Measurements from ENCODE around the gene UPB1. TPM values are rescaled to one million over a fixed set of nuclear protein-coding genes. Genes with fewer than 3 reads are reported as not detected.

Gene UPB1
- total RNA-seq, 1 donor from 2014 or later, result 1.3 TPM

DNA sequence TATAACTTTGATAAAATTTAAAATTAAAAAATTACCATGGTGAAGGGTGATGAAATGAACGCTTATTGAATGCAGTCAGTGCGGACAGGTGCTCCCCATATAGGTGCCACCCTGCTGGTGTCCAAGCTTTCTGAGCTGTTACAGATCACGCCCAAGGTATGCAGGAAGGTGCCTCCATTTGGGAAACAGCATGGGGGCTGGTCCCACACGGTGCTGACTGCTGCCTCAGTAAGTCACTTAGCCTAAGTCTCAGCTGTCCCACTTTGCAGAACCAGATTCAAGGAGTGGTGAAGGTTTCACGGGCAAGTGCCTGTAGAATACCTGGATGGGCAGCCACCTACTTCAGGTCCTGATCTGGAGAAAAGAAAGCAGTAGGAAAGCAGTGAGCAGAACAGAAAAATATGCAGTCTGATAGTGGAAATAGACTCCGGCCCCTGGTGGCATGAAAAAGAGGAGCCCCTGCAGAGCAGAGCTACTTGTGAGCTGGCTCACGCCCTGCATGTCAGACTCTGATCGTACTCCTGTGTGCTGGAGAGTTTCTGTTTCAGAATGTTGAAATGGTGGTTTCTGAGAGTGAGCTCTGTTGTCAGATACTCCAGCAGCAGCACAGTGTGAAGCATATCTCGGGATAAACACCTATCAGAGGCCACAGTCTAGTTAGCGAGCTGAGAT is 34.6 kb upstream of the UPB1 start:
- TF ChIP-seq CTCF (IDR thresholded peaks at IDR 0.05; ENCODE audit: unreplicated experiment), result no peak
- Mint-ChIP-seq H3K27me3 (ENCODE audit: low read depth) (no peaks in the 10 kb centered on the region), H3K36me3 (no peaks in the 10 kb centered on the region), H3K4me3 (no peak overlapping the region), H3K4me1 (peaks cover 27% of the 10 kb centered on the region), H3K9me3 (peaks cover 7% of the 10 kb centered on the region), H3K27ac (peak overlapping the region; percentile 17)
- DNase-seq (ENCODE audit: low spot score in 2 of 2, unreplicated experiment in 2 of 2), result no peak

DNA sequence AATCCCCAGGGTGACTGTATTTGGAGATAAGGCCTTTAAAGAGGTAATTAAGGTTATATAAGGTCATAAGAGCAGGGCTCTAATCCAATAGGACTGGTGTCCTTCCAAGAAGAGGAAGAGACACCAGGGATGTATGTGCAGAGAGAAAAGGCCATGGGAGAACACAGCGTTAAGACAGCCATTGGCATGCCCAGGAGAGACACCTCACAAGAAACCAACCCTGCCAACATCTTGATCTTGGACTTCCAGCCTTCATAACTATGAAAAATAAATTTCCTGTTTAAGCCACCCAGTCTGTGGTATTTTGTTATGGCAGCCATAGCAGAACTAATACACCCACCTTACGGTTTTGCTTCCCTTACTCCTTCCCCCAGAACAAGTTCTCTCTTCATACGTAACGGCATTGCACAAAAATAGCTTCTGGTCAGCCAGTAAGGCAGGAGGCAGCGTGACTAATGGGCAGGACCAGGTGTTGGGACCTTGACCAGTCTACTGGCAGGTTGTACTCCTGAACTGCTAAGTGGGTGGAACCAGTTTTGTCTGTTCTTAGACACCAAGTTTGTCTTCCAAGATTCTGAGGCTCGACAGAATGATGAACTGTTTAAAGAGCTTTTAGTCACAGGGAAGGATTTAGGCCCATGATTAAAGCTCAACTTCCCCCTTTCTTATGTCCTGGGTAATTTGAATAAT is 31.9 kb upstream of the UPB1 start:
- Mint-ChIP-seq H3K27ac (no peak overlapping the region), H3K4me1 (peaks cover 42% of the 10 kb centered on the region), H3K27me3 (ENCODE audit: low read depth) (no peaks in the 10 kb centered on the region), H3K36me3 (no peaks in the 10 kb centered on the region), H3K9me3 (peaks cover 7% of the 10 kb centered on the region), H3K4me3 (no peak overlapping the region)
- TF ChIP-seq CTCF (IDR thresholded peaks at IDR 0.05; ENCODE audit: unreplicated experiment), result no peak
- no peak for DNase-seq (ENCODE audit: low spot score in 2 of 2, unreplicated experiment in 2 of 2)

DNA sequence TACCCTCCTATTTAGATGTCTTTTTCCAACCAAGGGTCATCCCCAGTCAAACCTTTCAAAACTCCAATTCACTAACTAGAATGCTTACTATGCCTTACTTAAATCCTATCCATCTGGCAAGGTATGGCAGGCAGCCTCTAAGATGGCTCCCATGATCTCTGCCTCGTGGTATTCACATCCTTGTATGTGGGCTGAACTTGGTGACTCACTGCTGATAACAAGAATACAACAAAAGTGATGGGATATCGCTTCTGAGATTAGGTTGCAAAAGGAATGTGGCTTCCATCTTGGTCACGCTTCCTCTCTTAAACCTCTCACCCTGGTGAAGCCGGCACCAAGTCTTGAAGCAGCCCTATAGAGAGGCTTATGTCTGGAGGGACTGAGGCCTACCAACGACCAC is 29.6 kb upstream of the UPB1 start:
- DNase-seq (ENCODE audit: low spot score in 2 of 2, unreplicated experiment in 2 of 2), result no peak
- Mint-ChIP-seq H3K9me3 (peaks cover 7% of the 10 kb centered on the region), H3K27ac (peak overlapping the region; percentile 60), H3K27me3 (ENCODE audit: low read depth) (no peaks in the 10 kb centered on the region), H3K4me1 (peaks cover 31% of the 10 kb centered on the region), H3K4me3 (no peak overlapping the region), H3K36me3 (no peaks in the 10 kb centered on the region)
- TF ChIP-seq CTCF (IDR thresholded peaks at IDR 0.05; ENCODE audit: unreplicated experiment), result no peak

GRCh38 chr22:24465975-24466374 is 29.2 kb upstream of the UPB1 start:
- Mint-ChIP-seq H3K4me3 (no peak overlapping the region), H3K27ac (peak overlapping the region; percentile 88), H3K36me3 (no peaks in the 10 kb centered on the region), H3K9me3 (peaks cover 7% of the 10 kb centered on the region), H3K27me3 (ENCODE audit: low read depth) (no peaks in the 10 kb centered on the region), H3K4me1 (peaks cover 28% of the 10 kb centered on the region)
- DNase-seq (ENCODE audit: low spot score in 2 of 2, unreplicated experiment in 2 of 2), result no peak
- no peak for TF ChIP-seq CTCF (IDR thresholded peaks at IDR 0.05; ENCODE audit: unreplicated experiment)

DNA sequence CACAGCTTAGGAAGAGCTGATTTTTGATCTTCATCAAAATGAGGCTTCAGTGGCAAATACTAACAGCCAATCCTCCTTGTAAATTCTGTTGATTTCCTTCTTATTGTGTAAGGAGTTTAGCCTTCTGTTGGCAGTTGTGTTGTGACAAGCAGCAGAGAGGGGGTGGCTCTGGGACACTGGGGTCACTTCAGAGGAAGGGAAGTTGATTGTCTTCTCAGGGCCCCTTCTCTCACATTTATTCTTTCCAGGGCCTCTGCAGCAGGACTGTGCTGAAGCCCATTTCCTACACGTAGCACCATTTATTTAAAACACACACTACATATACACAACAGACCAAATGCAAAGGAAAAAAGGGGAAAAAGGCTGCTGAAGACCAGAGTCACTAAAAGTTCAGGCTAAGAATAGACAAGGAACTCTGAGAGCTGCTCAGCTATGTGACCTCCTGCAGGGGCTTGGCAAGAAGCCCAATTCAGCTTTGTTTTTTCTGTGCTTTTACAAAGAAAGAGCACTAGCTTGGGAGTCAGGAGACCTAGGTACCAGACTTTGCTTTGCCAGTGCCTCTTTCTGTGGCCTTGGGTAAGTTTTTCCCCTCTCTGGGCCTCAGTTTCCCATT is 28.3 kb upstream of the UPB1 start:
- no peak for TF ChIP-seq CTCF (IDR thresholded peaks at IDR 0.05; ENCODE audit: unreplicated experiment)
- no peak for DNase-seq (ENCODE audit: low spot score in 2 of 2, unreplicated experiment in 2 of 2)
- Mint-ChIP-seq H3K27me3 (ENCODE audit: low read depth) (no peaks in the 10 kb centered on the region), H3K9me3 (peaks cover 7% of the 10 kb centered on the region), H3K4me3 (no peak overlapping the region), H3K4me1 (peaks cover 33% of the 10 kb centered on the region), H3K36me3 (no peaks in the 10 kb centered on the region), H3K27ac (peak overlapping the region; percentile 88)

Data from mesothelial cell of epicardium (in vitro differentiated cells).